Measurements from ENCODE around the gene LIN52.

DNA sequence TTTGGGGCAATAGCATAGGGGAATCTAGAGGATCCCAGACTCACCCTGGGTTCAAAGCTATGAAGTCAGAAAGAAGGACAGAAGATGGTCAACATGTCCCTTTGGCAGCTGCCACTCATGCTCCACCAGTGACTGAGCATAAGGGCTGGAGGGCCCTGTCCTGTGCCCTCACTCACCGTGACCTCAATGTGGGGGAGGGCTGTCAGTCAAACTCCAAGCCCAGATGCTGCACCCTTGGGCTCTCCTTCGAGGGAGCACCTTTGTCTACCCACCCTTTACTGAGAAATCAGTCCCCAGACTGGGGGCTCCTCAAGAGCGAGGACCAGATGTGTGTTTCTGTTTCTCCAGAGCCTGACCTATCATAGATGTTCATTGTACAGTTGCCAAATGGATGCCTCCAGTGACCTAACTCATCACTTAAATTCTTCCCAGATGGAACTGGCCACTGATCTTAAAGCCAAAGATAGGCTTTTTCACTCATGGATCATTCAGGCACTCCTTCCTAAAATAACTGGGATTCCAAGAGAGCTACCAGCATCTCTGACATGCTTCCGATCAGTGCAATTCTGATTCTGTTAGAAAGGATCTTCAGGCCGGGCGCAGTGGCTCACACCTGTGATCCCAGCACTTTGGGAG lies 127.3 kb downstream of the LIN52 start:
- TF ChIP-seq POLR2A (IDR thresholded peaks at IDR 0.05; ENCODE audit: low read depth, low read length) = no peak
- TF ChIP-seq POLR2AphosphoS5 (IDR thresholded peaks at IDR 0.05; ENCODE audit: low read depth, low read length) = no peak
